Measurements from ENCODE around the gene NECAB3.

- TF ChIP-seq EZH2 (IDR thresholded peaks at IDR 0.05; ENCODE audit: insufficient read depth, low read length) (no peak), CTCF (IDR thresholded peaks at IDR 0.05; ENCODE audit: insufficient read depth, low read depth, low read length) (no peak)
Observed at GRCh38 chr20:33685328-33686099, 11.3 kb upstream of the NECAB3 start.
